ENCODE data around the gene SETD6.

- TF ChIP-seq CTCF (IDR thresholded peaks at IDR 0.05), result no peak
- no peak for TF ChIP-seq JUN (IDR thresholded peaks at IDR 0.05)
- no peak for TF ChIP-seq REST (IDR thresholded peaks at IDR 0.05)
- no peak for TF ChIP-seq HEYL (CRISPR knock-in tag; IDR thresholded peaks at IDR 0.05)
Observed at GRCh38 chr16:58503166-58503862, 12.0 kb upstream of the SETD6 start.

Data from A549 (cell line).